IPS-20b (cell line): ENCODE results near the gene GGCT.
A peak's percentile ranks its signal among the peaks of the same experiment; 100 is the strongest.
"Not testable (repeated sequence)": the region's sequence is repeated elsewhere in the genome, so short reads cannot be mapped to it uniquely, and the experiment has no call there.

Source experiments
- H3K27ac ChIP-seq: one replicate; pipeline ENCODE4 v1.5.1; 2013; ENCODE audit warnings: low read length
- H3K27me3 ChIP-seq: 2 replicates; pipeline ENCODE4 v1.6.1; 2013; ENCODE audit warnings: mild to moderate bottlenecking, low read length, inconsistent platforms; ENCODE audit not compliant: insufficient read depth
- H3K36me3 ChIP-seq: 2 replicates; pipeline ENCODE4 v1.6.1; 2013; ENCODE audit warnings: low read depth, mild to moderate bottlenecking, inconsistent platforms, low read length, moderate library complexity; ENCODE audit not compliant: insufficient read depth
- H3K4me1 ChIP-seq: 2 replicates; pipeline ENCODE4 v1.6.1; 2013; ENCODE audit warnings: mild to moderate bottlenecking, control low read depth, inconsistent platforms, low read length, moderate library complexity; ENCODE audit not compliant: insufficient read depth
- H3K4me3 ChIP-seq: 2 replicates; pipeline ENCODE4 v1.5.1; 2013; ENCODE audit warnings: mild to moderate bottlenecking, low read length, inconsistent platforms
- H3K9ac ChIP-seq: 2 replicates; pipeline ENCODE4 v1.6.1; 2013; ENCODE audit warnings: low read depth, mild to moderate bottlenecking, inconsistent platforms, low read length, moderate library complexity
- H3K9me3 ChIP-seq: 2 replicates; pipeline ENCODE4 v1.6.1; 2013; ENCODE audit warnings: mild to moderate bottlenecking, low read depth, low read length, inconsistent platforms; ENCODE audit not compliant: insufficient read depth

Gene GGCT

DNA sequence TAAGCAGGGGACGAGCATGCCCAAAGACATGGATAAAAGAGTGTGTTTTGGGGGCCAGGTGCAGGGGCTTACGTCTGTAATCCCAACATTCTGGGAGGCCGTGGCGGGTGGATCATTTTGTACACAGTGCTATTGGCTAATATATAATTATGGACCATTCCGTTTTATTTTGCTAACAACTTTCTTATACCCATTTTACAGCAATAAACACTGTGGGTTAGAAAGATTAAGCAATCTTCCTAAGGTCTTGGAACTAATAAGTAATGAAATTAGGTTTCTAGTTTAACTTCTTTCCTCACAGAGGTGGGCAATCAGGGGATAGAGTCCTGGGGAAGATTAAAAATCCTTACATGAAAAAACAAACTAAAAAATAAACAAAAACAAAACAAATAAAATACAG, 3.4 kb downstream of the GGCT start:
- Histone ChIP-seq H3K9ac (no peak overlapping the region), H3K4me1 (peaks cover 3% of the 10 kb centered on the region; the same call in 1 of the 2 replicates), H3K27me3 (no peaks in the 10 kb centered on the region)

GRCh38 chr7:30493228-30493627, 11.4 kb downstream of the GGCT start:
- Histone ChIP-seq H3K4me1 (no peaks in the 10 kb centered on the region), H3K27me3 (no peaks in the 10 kb centered on the region), H3K9ac (no peak overlapping the region), H3K27ac (no peak overlapping the region), H3K36me3 (peaks cover 26% of the 10 kb centered on the region), H3K9me3 (peaks cover 50% of the 10 kb centered on the region), H3K4me3 (no peak overlapping the region)

More for the DNA sequence above, 3.4 kb downstream of the GGCT start:
- H3K27ac ChIP-seq = no peak overlapping the region
- H3K36me3 ChIP-seq = peaks cover 45% of the 10 kb centered on the region
- H3K9me3 ChIP-seq = 0 out of 2 replicates have a peak, but pooled peaks cover 5% of the 10 kb centered on the region
- H3K4me3 ChIP-seq = no peak overlapping the region

DNA sequence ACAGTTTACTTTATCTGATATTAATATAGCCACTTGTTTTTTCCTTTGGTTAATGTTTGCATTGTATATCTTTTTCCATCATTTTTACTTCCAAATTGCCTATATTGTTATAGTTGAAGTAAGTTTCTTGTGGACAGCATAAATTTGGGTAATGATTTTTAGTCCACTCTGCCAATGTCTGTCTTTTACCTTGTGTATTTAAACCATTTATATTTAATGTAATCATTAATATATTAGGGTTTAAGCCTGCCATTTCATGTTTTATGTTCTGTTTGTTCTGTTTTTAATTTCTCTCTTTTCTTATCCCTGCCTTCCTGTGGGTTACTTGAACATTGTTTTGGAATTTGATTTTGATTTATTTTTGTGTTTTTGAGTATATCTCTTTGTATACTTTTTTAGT, 13.2 kb downstream of the GGCT start:
- peaks cover 12% of the 10 kb centered on the region for H3K36me3 ChIP-seq
- H3K9ac ChIP-seq = no peak overlapping the region
- no peak overlapping the region for H3K27ac ChIP-seq
- no peaks in the 10 kb centered on the region for H3K4me1 ChIP-seq
- no peak overlapping the region for H3K4me3 ChIP-seq
- H3K9me3 ChIP-seq = peaks cover 47% of the 10 kb centered on the region
- no peaks in the 10 kb centered on the region for H3K27me3 ChIP-seq

DNA sequence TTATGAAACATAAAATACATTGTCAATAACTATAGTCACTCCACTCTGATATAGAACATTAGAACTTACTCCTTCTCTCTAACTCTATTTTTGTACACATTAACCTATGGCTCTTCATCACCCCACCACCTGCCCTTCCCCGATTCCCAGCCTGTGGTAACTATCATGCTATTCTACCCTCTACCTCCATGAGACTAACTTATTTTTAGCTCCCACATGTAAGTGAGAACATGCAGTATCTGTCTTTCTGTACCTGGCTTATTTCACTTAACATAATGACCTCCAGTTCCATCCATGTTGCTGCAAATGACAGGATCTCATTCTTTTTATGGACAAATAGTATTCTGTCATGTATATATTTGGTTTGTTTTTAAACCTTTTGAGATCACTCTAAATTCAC, 17.3 kb downstream of the GGCT start:
- H3K9me3 ChIP-seq = peaks cover 21% of the 10 kb centered on the region
- no peaks in the 10 kb centered on the region for H3K36me3 ChIP-seq
- no peaks in the 10 kb centered on the region for H3K27me3 ChIP-seq
- no peaks in the 10 kb centered on the region for H3K4me1 ChIP-seq
- no peak overlapping the region for H3K27ac ChIP-seq
- no peak overlapping the region for H3K4me3 ChIP-seq
- H3K9ac ChIP-seq = no peak overlapping the region

- H3K36me3 ChIP-seq = no peaks in the 10 kb centered on the region
- no peak overlapping the region for H3K27ac ChIP-seq
Observed at GRCh38 chr7:30485667-30486066, 19.0 kb downstream of the GGCT start.

DNA sequence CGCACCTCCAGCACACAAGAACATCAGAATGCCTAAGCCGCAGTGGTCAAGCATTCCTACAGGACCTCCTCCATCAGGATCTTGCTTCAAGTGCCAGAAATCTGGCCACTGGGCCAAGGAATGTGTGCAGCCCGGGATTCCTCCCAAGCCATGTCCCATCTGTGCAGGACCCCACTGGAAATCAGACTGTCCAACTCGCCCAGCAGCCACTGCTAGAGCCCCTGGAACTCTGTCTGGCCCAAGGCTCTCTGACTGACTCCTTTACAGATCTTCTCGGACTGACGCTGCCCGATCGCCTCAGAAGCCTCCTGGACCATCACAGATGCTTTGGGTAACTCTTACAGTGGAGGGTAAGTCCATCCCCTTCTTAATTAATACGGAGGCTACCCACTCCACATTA, 23.2 kb downstream of the GGCT start:
- H3K36me3 ChIP-seq, H3K27ac ChIP-seq, H3K4me1 ChIP-seq, H3K9me3 ChIP-seq, H3K4me3 ChIP-seq, H3K9ac ChIP-seq: not testable (repeated sequence)
- H3K27me3 ChIP-seq = peaks cover 31% of the 10 kb centered on the region

More at GRCh38 chr7:30485667-30486066, 19.0 kb downstream of the GGCT start:
- no peaks in the 10 kb centered on the region for H3K27me3 ChIP-seq
- no peak overlapping the region for H3K4me3 ChIP-seq
- peaks cover 5% of the 10 kb centered on the region; the same call in 1 of the 2 replicates for H3K9me3 ChIP-seq
- H3K9ac ChIP-seq = no peak overlapping the region
- no peaks in the 10 kb centered on the region for H3K4me1 ChIP-seq

- Histone ChIP-seq H3K27me3 (peaks cover 31% of the 10 kb centered on the region), H3K9ac (peak overlapping the region; percentile 81; the same call in 1 of the 2 replicates), H3K4me1 (no peaks in the 10 kb centered on the region; the same call in 1 of the 2 replicates), H3K9me3 (no peaks in the 10 kb centered on the region), H3K4me3 (peak overlapping the region; percentile 86), H3K27ac (no peak overlapping the region), H3K36me3 (no peaks in the 10 kb centered on the region)
Observed at GRCh38 chr7:30479202-30480120, 25.2 kb downstream of the GGCT start.

DNA sequence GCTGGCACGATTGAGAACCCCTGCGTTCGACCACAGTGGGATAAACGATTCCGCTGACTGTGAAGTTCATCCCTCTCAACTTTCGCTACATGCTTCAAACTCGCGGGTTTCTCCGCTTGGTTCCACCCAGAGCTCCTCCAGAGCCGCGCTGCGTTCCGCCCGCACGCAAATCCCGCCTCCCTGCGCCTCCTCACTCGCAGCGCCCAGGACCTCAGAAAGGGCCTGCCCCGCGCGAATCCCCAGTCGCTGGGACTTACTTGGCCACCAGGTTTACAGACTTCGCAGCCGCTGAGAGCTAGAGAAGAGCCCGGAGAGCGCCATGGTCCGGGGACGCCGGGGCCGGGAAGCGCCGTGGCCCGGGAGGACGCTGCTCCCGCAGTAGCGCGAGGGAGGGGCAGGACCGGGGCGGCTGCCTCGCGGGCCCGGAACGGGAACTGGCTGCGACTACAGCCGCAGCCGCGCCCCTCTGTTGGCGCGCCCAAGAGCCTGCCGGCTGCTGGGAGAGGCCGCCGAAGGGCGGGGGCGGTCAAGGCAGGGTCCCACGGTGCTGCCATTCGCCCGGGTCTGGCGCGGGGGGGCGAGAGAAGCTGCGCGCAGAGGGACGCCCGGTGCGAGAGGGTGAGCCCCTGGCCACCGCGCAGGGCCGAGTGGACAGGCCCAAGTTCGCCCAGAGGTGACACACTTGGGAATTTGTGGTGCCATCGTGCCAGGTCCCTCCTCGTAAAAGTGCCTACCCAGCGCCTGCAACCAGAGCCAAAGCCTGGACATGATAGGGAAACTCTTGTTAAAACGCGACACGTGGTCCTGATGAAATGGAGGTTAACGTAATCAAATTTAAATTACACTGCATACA, 26.1 kb downstream of the GGCT start, which contains the start of gene NOD1:
Gene NOD1, minus strand, starts transcription at position 436 of the 853 bp plus-strand sequence. CDS start 21,863 bp downstream, outside the sequence.
- peak within 1 kb of the TSS; percentile 81 for H3K9ac ChIP-seq
- no peaks in the 10 kb centered on the region; the same call in 1 of the 2 replicates for H3K4me1 ChIP-seq
- H3K9me3 ChIP-seq = no peaks in the 10 kb centered on the region
- H3K27me3 ChIP-seq = peaks cover 31% of the 10 kb centered on the region
- no peak within 1 kb of the TSS for H3K27ac ChIP-seq
- no peaks in the 10 kb centered on the region for H3K36me3 ChIP-seq
- H3K4me3 ChIP-seq = peak within 1 kb of the TSS; percentile 86

- H3K36me3 ChIP-seq = no peaks in the 10 kb centered on the region
- H3K9me3 ChIP-seq = no peaks in the 10 kb centered on the region
- no peak overlapping the region for H3K27ac ChIP-seq
- no peak overlapping the region; the same call in 1 of the 2 replicates for H3K4me3 ChIP-seq
- H3K4me1 ChIP-seq = no peaks in the 10 kb centered on the region; the same call in 1 of the 2 replicates
- H3K9ac ChIP-seq = no peak overlapping the region
- peaks cover 31% of the 10 kb centered on the region for H3K27me3 ChIP-seq
Observed at GRCh38 chr7:30476459-30477145, 28.0 kb downstream of the GGCT start.

GRCh38 chr7:30475580-30475979, 29.0 kb downstream of the GGCT start:
- no peak overlapping the region for H3K9ac ChIP-seq
- no peaks in the 10 kb centered on the region; the same call in 1 of the 2 replicates for H3K4me1 ChIP-seq
- H3K4me3 ChIP-seq = no peak overlapping the region
- no peaks in the 10 kb centered on the region for H3K9me3 ChIP-seq
- H3K36me3 ChIP-seq = no peaks in the 10 kb centered on the region
- peaks cover 31% of the 10 kb centered on the region for H3K27me3 ChIP-seq
- no peak overlapping the region for H3K27ac ChIP-seq

GRCh38 chr7:30474893-30475292, 29.7 kb downstream of the GGCT start:
- Histone ChIP-seq H3K9me3 (no peaks in the 10 kb centered on the region), H3K9ac (no peak overlapping the region), H3K4me3 (no peak overlapping the region), H3K36me3 (no peaks in the 10 kb centered on the region), H3K27ac (no peak overlapping the region), H3K27me3 (peaks cover 27% of the 10 kb centered on the region), H3K4me1 (peaks cover under 1% of the 10 kb centered on the region; the same call in 1 of the 2 replicates)
